PC-3 (cell line): ENCODE measurements around the gene MANSC4.

Experiments used
- EZH2 ChIP-seq: fragments of 300-600 bp; sonication (generic); IDR thresholded peaks from one replicate; pipeline ENCODE4 v1.6.1; 2017; ENCODE audit warnings: antibody characterized with exemption, mild to moderate bottlenecking, low read length; ENCODE audit not compliant: unreplicated experiment
- TF ChIP-seq, protein P1 (sequence below): fragments of 300-600 bp; sonication (generic); conservative IDR thresholded peaks from 2 replicates; pipeline ENCODE4 v1.5.1; 2017; ENCODE audit warnings: antibody characterized with exemption, low read depth, mild to moderate bottlenecking, low read length

DNA sequence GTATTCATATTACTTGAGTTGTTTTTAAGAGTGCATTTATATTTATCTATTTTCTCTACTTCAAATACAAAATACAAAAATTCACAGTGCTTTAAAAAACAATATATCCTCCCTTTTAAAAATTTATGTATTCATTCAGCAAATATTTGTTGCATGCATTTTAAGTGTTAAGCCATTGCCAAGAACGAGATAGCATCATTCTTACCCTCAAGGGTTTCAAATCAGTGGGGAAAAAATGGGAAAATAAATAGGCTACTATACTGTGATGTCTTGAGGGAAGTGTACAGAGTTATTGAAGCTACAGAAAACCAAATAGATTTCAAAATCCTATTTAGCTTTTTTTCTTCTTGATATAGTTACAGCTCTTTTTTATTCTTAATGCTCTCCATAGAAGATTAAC, 46.2 kb downstream of the MANSC4 start:
- TF ChIP-seq, protein P1, sequence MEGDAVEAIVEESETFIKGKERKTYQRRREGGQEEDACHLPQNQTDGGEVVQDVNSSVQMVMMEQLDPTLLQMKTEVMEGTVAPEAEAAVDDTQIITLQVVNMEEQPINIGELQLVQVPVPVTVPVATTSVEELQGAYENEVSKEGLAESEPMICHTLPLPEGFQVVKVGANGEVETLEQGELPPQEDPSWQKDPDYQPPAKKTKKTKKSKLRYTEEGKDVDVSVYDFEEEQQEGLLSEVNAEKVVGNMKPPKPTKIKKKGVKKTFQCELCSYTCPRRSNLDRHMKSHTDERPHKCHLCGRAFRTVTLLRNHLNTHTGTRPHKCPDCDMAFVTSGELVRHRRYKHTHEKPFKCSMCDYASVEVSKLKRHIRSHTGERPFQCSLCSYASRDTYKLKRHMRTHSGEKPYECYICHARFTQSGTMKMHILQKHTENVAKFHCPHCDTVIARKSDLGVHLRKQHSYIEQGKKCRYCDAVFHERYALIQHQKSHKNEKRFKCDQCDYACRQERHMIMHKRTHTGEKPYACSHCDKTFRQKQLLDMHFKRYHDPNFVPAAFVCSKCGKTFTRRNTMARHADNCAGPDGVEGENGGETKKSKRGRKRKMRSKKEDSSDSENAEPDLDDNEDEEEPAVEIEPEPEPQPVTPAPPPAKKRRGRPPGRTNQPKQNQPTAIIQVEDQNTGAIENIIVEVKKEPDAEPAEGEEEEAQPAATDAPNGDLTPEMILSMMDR = no peak
- no peak for TF ChIP-seq EZH2
